COLO668 (cell line): ENCODE results near the gene GSE1.

Experiments
- DNase-seq: peaks from one replicate; lab custom pipeline; 2025; ENCODE audit not compliant: unreplicated experiment; lab: John Stamatoyannopoulos, UW

GSE1 gene

GRCh38 chr16:85717393-85718152 is 104.5 kb downstream of the GSE1 start:
- DNase-seq, result peak; percentile 84

- DNase-seq, result no peak
Observed at GRCh38 chr16:85718153-85718477, 105.0 kb downstream of the GSE1 start.

GRCh38 chr16:85718682-85719081 is 105.6 kb downstream of the GSE1 start:
- peak; percentile 77 for DNase-seq

GRCh38 chr16:85719605-85720301 is 106.6 kb downstream of the GSE1 start:
- DNase-seq, result no peak

- DNase-seq, result no peak
Observed at GRCh38 chr16:85720302-85720637, 107.1 kb downstream of the GSE1 start.

- no peak for DNase-seq
Observed at GRCh38 chr16:85722128-85722893, 109.2 kb downstream of the GSE1 start.

GRCh38 chr16:85724126-85724879 is 111.2 kb downstream of the GSE1 start:
- DNase-seq, result no peak

GRCh38 chr16:85724936-85725335 is 111.8 kb downstream of the GSE1 start:
- no peak for DNase-seq
